ENCODE results near the gene PCDHA8.
A peak's percentile ranks its signal among the peaks of the same experiment; 100 is the strongest.
"Not testable (repeated sequence)": the region's sequence is repeated elsewhere in the genome, so short reads cannot be mapped to it uniquely, and the experiment has no call there.

PCDHA8 gene

GRCh38 chr5:140828362-140828737, 12.6 kb upstream of the PCDHA8 start:
- DNase-seq = peak; percentile 29 to 83 (median 60)

- not testable (repeated sequence) for DNase-seq
Measured at GRCh38 chr5:140829511-140830501, 11.2 kb upstream of the PCDHA8 start.

GRCh38 chr5:140833993-140834392, 7.0 kb upstream of the PCDHA8 start, which contains the start of gene PCDHA7:
PCDHA7 (plus strand) TSS chr5:140834269; CDS start chr5:140834384, 115 bp downstream.
- DNase-seq = no peak

- DNase-seq = not testable (repeated sequence)
Measured at GRCh38 chr5:140834439-140835008, 6.5 kb upstream of the PCDHA8 start.

GRCh38 chr5:140835622-140836510, 5.1 kb upstream of the PCDHA8 start:
- DNase-seq = no peak

GRCh38 chr5:140842798-140843733, 2.1 kb downstream of the PCDHA8 start:
- no peak for DNase-seq

- not testable (repeated sequence) for DNase-seq
Measured at GRCh38 chr5:140848139-140849102, 7.4 kb downstream of the PCDHA8 start, which contains the start of gene PCDHA9. PCDHA9 (plus strand) TSS chr5:140848382; CDS start chr5:140848496, 114 bp downstream.

GRCh38 chr5:140849831-140850634, 9.0 kb downstream of the PCDHA8 start:
- DNase-seq = not testable (repeated sequence)

GRCh38 chr5:140855772-140856674, 15.0 kb downstream of the PCDHA8 start, which contains the start of gene PCDHA10:
PCDHA10 (plus strand) TSS chr5:140855897; CDS start chr5:140856049, 152 bp downstream.
- peak in 1 of 3 experiments; percentile 87 for DNase-seq

- no peak for DNase-seq
Measured at GRCh38 chr5:140857177-140857986, 16.4 kb downstream of the PCDHA8 start.

- DNase-seq = no peak
Measured at GRCh38 chr5:140857987-140858240, 16.9 kb downstream of the PCDHA8 start.

GRCh38 chr5:140862441-140863295, 21.7 kb downstream of the PCDHA8 start:
- DNase-seq = no peak

- no peak for DNase-seq
Measured at GRCh38 chr5:140868721-140869554, 28.0 kb downstream of the PCDHA8 start, which contains the start of gene PCDHA11. PCDHA11 (plus strand) TSS chr5:140868957; CDS start chr5:140869104, 147 bp downstream.

- DNase-seq = no peak
Measured at GRCh38 chr5:140869555-140869886, 28.5 kb downstream of the PCDHA8 start.

Data from NCI-H1417 (cell line).